NK-92 treated with Interleukin-12 subunit alpha and Interleukin-12 subunit beta, amount 100 ng/mL, for 24 hours (cell line): ENCODE results near the gene ZNF629.
"Not testable (repeated sequence)": the region's sequence is repeated elsewhere in the genome, so short reads cannot be mapped to it uniquely, and the experiment has no call there.

Source experiments
- DNase-seq: peaks from one replicate; lab custom pipeline; 2025; lab: John Stamatoyannopoulos, UW

The ZNF629 gene

GRCh38 chr16:30786936-30787612, at the start of gene ZNF629:
Gene ZNF629, minus strand, starts transcription at chr16:30787205. Its CDS starts 2,723 bp downstream, at chr16:30784482.
- no peak for DNase-seq

GRCh38 chr16:30834130-30834740, 47.2 kb upstream of the ZNF629 start:
- DNase-seq: no peak

GRCh38 chr16:30830072-30830417, 43.0 kb upstream of the ZNF629 start:
- no peak for DNase-seq

- no peak for DNase-seq
These were observed 42.4 kb upstream of the ZNF629 start for GRCh38 chr16:30829130-30830071.

- DNase-seq: no peak
These were observed 34.9 kb upstream of the ZNF629 start for GRCh38 chr16:30821891-30822290.

- not testable (repeated sequence) for DNase-seq
These were observed 34.4 kb upstream of the ZNF629 start for GRCh38 chr16:30821441-30821840.

- DNase-seq: no peak
These were observed 34.0 kb upstream of the ZNF629 start for GRCh38 chr16:30820952-30821421.

GRCh38 chr16:30816769-30817168, 29.8 kb upstream of the ZNF629 start:
- DNase-seq: no peak

- DNase-seq: no peak
These were observed 26.8 kb upstream of the ZNF629 start for GRCh38 chr16:30813821-30814189.

- not testable (repeated sequence) for DNase-seq
These were observed 22.7 kb upstream of the ZNF629 start for GRCh38 chr16:30809675-30810074.

- not testable (repeated sequence) for DNase-seq
These were observed 22.0 kb upstream of the ZNF629 start for GRCh38 chr16:30808890-30809426.

GRCh38 chr16:30808146-30808545, 21.1 kb upstream of the ZNF629 start:
- no peak for DNase-seq

GRCh38 chr16:30805370-30806169, 18.6 kb upstream of the ZNF629 start:
- DNase-seq: no peak

- DNase-seq: no peak
These were observed 18.0 kb upstream of the ZNF629 start for GRCh38 chr16:30805056-30805369.

GRCh38 chr16:30802936-30803335, 15.9 kb upstream of the ZNF629 start:
- DNase-seq: no peak

- DNase-seq: no peak
These were observed 10.8 kb upstream of the ZNF629 start for GRCh38 chr16:30797670-30798309.

- no peak for DNase-seq
These were observed 7.6 kb upstream of the ZNF629 start for GRCh38 chr16:30794634-30795033.

GRCh38 chr16:30793508-30794069, 6.6 kb upstream of the ZNF629 start:
- no peak for DNase-seq

- DNase-seq: no peak
These were observed 791 bp upstream of the ZNF629 start for GRCh38 chr16:30787613-30788378.
